ENCODE data around the gene DEUP1. TPM values are rescaled to one million over a fixed set of nuclear protein-coding genes. Genes with fewer than 3 reads are reported as not detected.
"Not testable (repeated sequence)": the region's sequence is repeated elsewhere in the genome, so short reads cannot be mapped to it uniquely, and the experiment has no call there.

The DEUP1 gene, protein sequence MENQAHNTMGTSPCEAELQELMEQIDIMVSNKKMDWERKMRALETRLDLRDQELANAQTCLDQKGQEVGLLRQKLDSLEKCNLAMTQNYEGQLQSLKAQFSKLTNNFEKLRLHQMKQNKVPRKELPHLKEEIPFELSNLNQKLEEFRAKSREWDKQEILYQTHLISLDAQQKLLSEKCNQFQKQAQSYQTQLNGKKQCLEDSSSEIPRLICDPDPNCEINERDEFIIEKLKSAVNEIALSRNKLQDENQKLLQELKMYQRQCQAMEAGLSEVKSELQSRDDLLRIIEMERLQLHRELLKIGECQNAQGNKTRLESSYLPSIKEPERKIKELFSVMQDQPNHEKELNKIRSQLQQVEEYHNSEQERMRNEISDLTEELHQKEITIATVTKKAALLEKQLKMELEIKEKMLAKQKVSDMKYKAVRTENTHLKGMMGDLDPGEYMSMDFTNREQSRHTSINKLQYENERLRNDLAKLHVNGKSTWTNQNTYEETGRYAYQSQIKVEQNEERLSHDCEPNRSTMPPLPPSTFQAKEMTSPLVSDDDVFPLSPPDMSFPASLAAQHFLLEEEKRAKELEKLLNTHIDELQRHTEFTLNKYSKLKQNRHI
- not detected for total RNA-seq

GRCh38 chr11:93330446-93330984 is at the start of gene DEUP1:
Gene DEUP1, plus strand, starts transcription at chr11:93330742. Its CDS starts 1,518 bp downstream, at chr11:93332260.
- no peaks in the 10 kb centered on the region for H3K4me1 Mint-ChIP-seq
- H3K27ac Mint-ChIP-seq, result no peak within 1 kb of the TSS
- no peaks in the 10 kb centered on the region for H3K36me3 Mint-ChIP-seq (ENCODE audit: low read depth)
- H3K27me3 Mint-ChIP-seq, result peaks cover 29% of the 10 kb centered on the region
- peak; percentile 57 for ATAC-seq (replicated peaks)
- no peaks in the 10 kb centered on the region for H3K9me3 Mint-ChIP-seq
- H3K4me3 Mint-ChIP-seq, result peak within 1 kb of the TSS; percentile 55

GRCh38 chr11:93285430-93285829 is 45.1 kb upstream of the DEUP1 start:
- H3K27ac Mint-ChIP-seq, result no peak overlapping the region
- no peaks in the 10 kb centered on the region for H3K27me3 Mint-ChIP-seq
- no peaks in the 10 kb centered on the region for H3K9me3 Mint-ChIP-seq
- no peak for ATAC-seq (replicated peaks)
- H3K4me3 Mint-ChIP-seq, result no peak overlapping the region
- H3K4me1 Mint-ChIP-seq, result no peaks in the 10 kb centered on the region
- H3K36me3 Mint-ChIP-seq (ENCODE audit: low read depth), result no peaks in the 10 kb centered on the region

GRCh38 chr11:93287434-93287833 is 43.1 kb upstream of the DEUP1 start:
- no peak for ATAC-seq (replicated peaks)
- Mint-ChIP-seq H3K27ac (no peak overlapping the region), H3K27me3 (no peaks in the 10 kb centered on the region), H3K9me3 (no peaks in the 10 kb centered on the region), H3K4me1 (no peaks in the 10 kb centered on the region), H3K4me3 (no peak overlapping the region), H3K36me3 (ENCODE audit: low read depth) (no peaks in the 10 kb centered on the region)

GRCh38 chr11:93288079-93288478 is 42.5 kb upstream of the DEUP1 start:
- no peak overlapping the region for H3K27ac Mint-ChIP-seq
- no peak for ATAC-seq (replicated peaks)
- no peak overlapping the region for H3K4me3 Mint-ChIP-seq
- no peaks in the 10 kb centered on the region for H3K4me1 Mint-ChIP-seq
- H3K9me3 Mint-ChIP-seq, result no peaks in the 10 kb centered on the region
- no peaks in the 10 kb centered on the region for H3K27me3 Mint-ChIP-seq
- no peaks in the 10 kb centered on the region for H3K36me3 Mint-ChIP-seq (ENCODE audit: low read depth)

DNA sequence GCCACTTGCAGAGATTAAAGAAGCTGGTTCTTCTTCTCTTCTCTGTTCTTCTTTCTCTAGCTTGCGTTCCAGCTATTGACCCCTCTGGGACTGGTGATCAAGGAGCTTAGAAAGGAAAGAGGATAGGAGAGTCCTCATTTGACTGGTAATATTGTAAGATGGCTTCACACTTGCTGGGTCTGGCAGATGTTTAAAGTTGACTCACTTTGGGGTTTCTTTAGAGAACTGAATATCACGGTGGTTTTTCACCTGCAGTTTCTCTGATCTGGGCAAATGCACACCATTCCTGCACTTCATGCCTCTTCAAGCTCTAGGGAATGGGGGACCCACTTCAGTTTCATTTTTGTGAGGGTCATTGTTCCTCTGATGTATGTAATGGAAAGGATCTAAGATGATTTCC is 41.8 kb upstream of the DEUP1 start:
- no peak for ATAC-seq (replicated peaks)
- H3K27me3 Mint-ChIP-seq, result no peaks in the 10 kb centered on the region
- no peaks in the 10 kb centered on the region for H3K9me3 Mint-ChIP-seq
- H3K36me3 Mint-ChIP-seq (ENCODE audit: low read depth), result no peaks in the 10 kb centered on the region
- H3K4me1 Mint-ChIP-seq, result no peaks in the 10 kb centered on the region
- no peak overlapping the region for H3K4me3 Mint-ChIP-seq
- no peak overlapping the region for H3K27ac Mint-ChIP-seq

DNA sequence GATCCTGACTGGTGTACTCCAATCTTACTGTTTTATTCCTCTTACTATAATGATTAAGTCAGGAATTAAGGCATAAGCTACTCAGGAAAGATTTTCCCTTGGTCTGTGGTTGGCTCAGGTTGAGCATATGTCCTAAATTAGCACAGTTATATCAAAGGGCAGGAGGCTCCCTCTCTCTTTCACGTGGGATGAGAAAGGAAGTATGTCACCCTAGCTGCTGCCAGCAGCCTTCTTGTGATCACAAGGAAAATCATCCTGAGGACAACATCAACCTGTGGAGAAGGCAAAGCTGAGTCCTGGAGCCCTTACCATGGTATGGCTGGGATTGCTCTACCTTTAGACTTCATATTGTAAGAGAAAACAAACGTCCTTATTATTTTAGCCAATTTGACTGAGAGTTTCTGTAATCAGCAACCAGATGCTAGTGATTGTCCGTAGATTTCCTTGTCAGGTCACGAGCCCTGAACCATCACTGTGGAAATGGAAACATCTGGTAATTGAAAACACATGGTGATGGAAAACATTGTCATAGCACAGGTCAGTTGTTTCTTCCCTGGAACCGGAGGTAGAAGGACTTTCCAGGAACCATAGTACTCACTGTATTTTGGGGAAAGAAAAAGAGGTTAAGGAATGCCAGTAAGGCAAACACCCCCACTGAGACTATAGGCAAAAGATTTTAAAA is 40.6 kb upstream of the DEUP1 start:
- Mint-ChIP-seq H3K27ac (no peak overlapping the region), H3K36me3 (ENCODE audit: low read depth) (no peaks in the 10 kb centered on the region), H3K9me3 (no peaks in the 10 kb centered on the region), H3K4me3 (no peak overlapping the region), H3K4me1 (no peaks in the 10 kb centered on the region), H3K27me3 (no peaks in the 10 kb centered on the region)
- ATAC-seq (replicated peaks), result no peak

DNA sequence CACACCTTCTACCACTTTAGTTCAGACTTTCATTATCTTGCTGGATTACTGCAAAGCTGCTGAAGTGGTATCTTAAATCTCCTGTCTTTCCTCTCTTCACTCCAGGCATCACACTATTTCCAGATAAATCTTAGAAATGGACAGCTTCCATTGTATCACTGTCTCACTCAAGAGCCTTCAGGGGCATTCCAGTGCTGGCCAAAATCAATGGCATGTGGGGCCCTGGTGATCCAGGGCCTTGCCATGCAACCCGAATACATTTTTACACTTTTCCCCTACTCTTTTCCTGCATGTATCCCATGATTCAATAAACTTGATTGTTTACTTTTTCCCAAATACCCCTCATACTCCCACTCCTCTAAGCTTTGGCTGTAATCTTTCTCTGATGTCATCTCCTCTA is 39.4 kb upstream of the DEUP1 start:
- H3K4me1 Mint-ChIP-seq, result no peaks in the 10 kb centered on the region
- no peak overlapping the region for H3K27ac Mint-ChIP-seq
- no peaks in the 10 kb centered on the region for H3K27me3 Mint-ChIP-seq
- no peak for ATAC-seq (replicated peaks)
- H3K4me3 Mint-ChIP-seq, result no peak overlapping the region
- no peaks in the 10 kb centered on the region for H3K36me3 Mint-ChIP-seq (ENCODE audit: low read depth)
- no peaks in the 10 kb centered on the region for H3K9me3 Mint-ChIP-seq

- H3K4me3 Mint-ChIP-seq, result no peak overlapping the region
- H3K9me3 Mint-ChIP-seq, result no peaks in the 10 kb centered on the region
- no peaks in the 10 kb centered on the region for H3K4me1 Mint-ChIP-seq
- H3K36me3 Mint-ChIP-seq (ENCODE audit: low read depth), result no peaks in the 10 kb centered on the region
- no peak overlapping the region for H3K27ac Mint-ChIP-seq
- ATAC-seq (replicated peaks), result no peak
- H3K27me3 Mint-ChIP-seq, result no peaks in the 10 kb centered on the region
Measured at GRCh38 chr11:93291898-93292297, 38.6 kb upstream of the DEUP1 start.

GRCh38 chr11:93295921-93296575 is 34.5 kb upstream of the DEUP1 start:
- Mint-ChIP-seq H3K9me3 (no peaks in the 10 kb centered on the region), H3K27ac (no peak overlapping the region), H3K27me3 (peaks cover 4% of the 10 kb centered on the region), H3K36me3 (ENCODE audit: low read depth) (no peaks in the 10 kb centered on the region), H3K4me3 (no peak overlapping the region), H3K4me1 (no peaks in the 10 kb centered on the region)
- no peak for ATAC-seq (replicated peaks)

DNA sequence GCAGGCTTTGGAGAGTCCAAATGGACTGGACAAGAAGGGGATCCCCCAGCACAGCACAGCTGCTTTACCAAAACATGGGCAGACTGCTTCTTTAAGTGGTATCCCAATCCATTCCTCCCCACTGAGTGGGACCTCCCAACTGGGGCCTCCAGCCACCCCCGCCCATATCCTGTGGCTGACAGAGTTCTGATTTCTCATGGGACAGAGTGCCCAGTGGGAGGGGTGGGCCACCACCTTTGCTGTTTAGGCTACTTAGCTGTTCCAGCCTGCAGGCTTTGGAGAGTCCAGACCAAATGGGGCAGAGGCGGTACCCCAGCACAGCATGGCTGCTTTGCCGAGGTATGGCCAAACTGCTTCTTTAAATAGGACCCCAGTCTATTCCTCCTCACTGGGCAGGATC is 26.9 kb upstream of the DEUP1 start:
- Mint-ChIP-seq H3K4me1 (no peaks in the 10 kb centered on the region), H3K27ac (no peak overlapping the region), H3K9me3 (no peaks in the 10 kb centered on the region), H3K4me3 (no peak overlapping the region), H3K36me3 (ENCODE audit: low read depth) (no peaks in the 10 kb centered on the region), H3K27me3 (peaks cover 16% of the 10 kb centered on the region)
- no peak for ATAC-seq (replicated peaks)

- not testable (repeated sequence) for H3K27ac Mint-ChIP-seq; H3K36me3 Mint-ChIP-seq (ENCODE audit: low read depth); H3K4me3 Mint-ChIP-seq; ATAC-seq (replicated peaks); H3K4me1 Mint-ChIP-seq; H3K27me3 Mint-ChIP-seq
- H3K9me3 Mint-ChIP-seq, result peaks cover 15% of the 10 kb centered on the region
Measured at GRCh38 chr11:93314399-93314798, 16.1 kb upstream of the DEUP1 start.

DNA sequence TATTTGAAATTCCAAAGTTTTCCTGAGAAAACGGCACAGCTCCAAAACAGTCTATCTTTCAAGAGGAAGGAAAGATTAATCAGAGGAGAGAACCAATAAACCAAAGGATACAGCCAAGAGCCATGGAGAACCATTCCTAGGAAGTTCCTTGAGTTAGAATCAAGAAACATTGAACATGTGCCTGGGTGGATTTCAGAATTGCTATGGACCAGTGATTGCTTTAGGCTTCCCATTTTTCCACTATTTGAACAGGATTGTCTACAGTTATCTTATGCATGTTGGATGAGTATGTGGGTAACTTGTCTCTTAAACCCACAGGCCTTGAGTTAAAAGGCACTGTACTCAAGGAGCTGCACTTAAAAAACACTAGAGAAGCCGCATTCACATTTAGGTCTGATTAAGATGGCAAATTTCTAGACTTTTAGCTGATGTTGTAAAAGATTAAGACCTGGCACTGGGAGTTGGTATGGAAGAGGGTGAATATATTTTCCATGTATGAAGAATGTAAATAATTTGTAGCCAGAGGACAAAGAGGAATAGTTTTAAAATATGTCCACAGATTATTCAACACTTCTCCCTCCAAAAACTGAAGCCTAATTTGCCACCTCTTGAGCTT is 11.2 kb upstream of the DEUP1 start:
- no peak overlapping the region for H3K27ac Mint-ChIP-seq
- ATAC-seq (replicated peaks), result no peak
- peaks cover 8% of the 10 kb centered on the region for H3K9me3 Mint-ChIP-seq
- H3K4me1 Mint-ChIP-seq, result no peaks in the 10 kb centered on the region
- H3K27me3 Mint-ChIP-seq, result no peaks in the 10 kb centered on the region
- no peak overlapping the region for H3K4me3 Mint-ChIP-seq
- no peaks in the 10 kb centered on the region for H3K36me3 Mint-ChIP-seq (ENCODE audit: low read depth)

GRCh38 chr11:93320230-93320629 is 10.3 kb upstream of the DEUP1 start:
- Mint-ChIP-seq H3K36me3 (ENCODE audit: low read depth) (no peaks in the 10 kb centered on the region), H3K9me3 (peaks cover 2% of the 10 kb centered on the region), H3K4me3 (no peak overlapping the region), H3K4me1 (no peaks in the 10 kb centered on the region), H3K27ac (no peak overlapping the region), H3K27me3 (no peaks in the 10 kb centered on the region)
- no peak for ATAC-seq (replicated peaks)

- H3K4me1 Mint-ChIP-seq, result no peaks in the 10 kb centered on the region
- H3K9me3 Mint-ChIP-seq, result no peaks in the 10 kb centered on the region
- H3K27ac Mint-ChIP-seq, result no peak overlapping the region
- H3K27me3 Mint-ChIP-seq, result no peaks in the 10 kb centered on the region
- ATAC-seq (replicated peaks), result no peak
- no peaks in the 10 kb centered on the region for H3K36me3 Mint-ChIP-seq (ENCODE audit: low read depth)
- no peak overlapping the region for H3K4me3 Mint-ChIP-seq
Measured at GRCh38 chr11:93322207-93322606, 8.3 kb upstream of the DEUP1 start.
